H54 (cell line): Measurements from ENCODE around the gene E2F1.
"Not testable (repeated sequence)": the region's sequence is repeated elsewhere in the genome, so short reads cannot be mapped to it uniquely, and the experiment has no call there.

Source experiments
- DNase-seq: peaks from one replicate; pipeline ENCODE4 v3.0.0; 2011; ENCODE audit warnings: low spot score, mixed read lengths; ENCODE audit not compliant: insufficient read length
- FAIRE-seq: peaks from 3 replicates; lab custom pipeline; 2011; peaks lifted over from hg19 to GRCh38; lab: Jason Lieb, UNC
- POLR2A ChIP-seq: IDR thresholded peaks from 2 replicates; pipeline ENCODE4 v1.6.1; 2011; ENCODE audit warnings: low read depth, mild to moderate bottlenecking, low read length

The E2F1 gene

GRCh38 chr20:33702861-33703260 lies 16.7 kb upstream of the E2F1 start:
- no peak for DNase-seq
- FAIRE-seq, result no peak
- TF ChIP-seq POLR2A, result no peak

GRCh38 chr20:33701629-33702450 lies 15.7 kb upstream of the E2F1 start:
- no peak for TF ChIP-seq POLR2A
- FAIRE-seq (no peak), DNase-seq (no peak)

GRCh38 chr20:33700696-33701441 lies 14.7 kb upstream of the E2F1 start:
- not testable (repeated sequence) for FAIRE-seq, DNase-seq

GRCh38 chr20:33698966-33699365 lies 12.8 kb upstream of the E2F1 start:
- FAIRE-seq, DNase-seq: not testable (repeated sequence)

GRCh38 chr20:33697129-33697528 lies 10.9 kb upstream of the E2F1 start:
- FAIRE-seq, result no peak
- no peak for TF ChIP-seq POLR2A

GRCh38 chr20:33696448-33696847 lies 10.3 kb upstream of the E2F1 start:
- TF ChIP-seq POLR2A, result no peak
- DNase-seq, result no peak
- no peak for FAIRE-seq

More at GRCh38 chr20:33697129-33697528, 10.9 kb upstream of the E2F1 start:
- no peak for DNase-seq

- DNase-seq, result no peak
- TF ChIP-seq POLR2A, result no peak
- FAIRE-seq, result no peak
Measured at GRCh38 chr20:33694639-33695012, 8.4 kb upstream of the E2F1 start.

GRCh38 chr20:33693741-33694638 lies 7.8 kb upstream of the E2F1 start:
- DNase-seq, result no peak
- no peak for FAIRE-seq
- TF ChIP-seq POLR2A, result no peak

- DNase-seq, result no peak
- FAIRE-seq, result no peak
- no peak for TF ChIP-seq POLR2A
Measured at GRCh38 chr20:33693289-33693688, 7.1 kb upstream of the E2F1 start.

- DNase-seq (no peak), FAIRE-seq (no peak)
- TF ChIP-seq POLR2A, result no peak
Measured at GRCh38 chr20:33689973-33690372, 3.8 kb upstream of the E2F1 start.

GRCh38 chr20:33689493-33689892 lies 3.3 kb upstream of the E2F1 start:
- no peak for FAIRE-seq
- no peak for TF ChIP-seq POLR2A
- DNase-seq, result no peak

GRCh38 chr20:33688938-33689424 lies 2.8 kb upstream of the E2F1 start:
- DNase-seq (no peak), FAIRE-seq (no peak)
- TF ChIP-seq POLR2A, result no peak
